Superior temporal gyrus (tissue), 1 donor: ENCODE results near the gene TOM1L2.

Source experiments
- DNase-seq: peaks from one replicate; pipeline ENCODE4 v3.0.0-alpha.2; 2016; ENCODE audit errors: extremely low spot score

Gene TOM1L2

GRCh38 chr17:17899486-17899885 lies 72.7 kb downstream of the TOM1L2 start:
- DNase-seq, result no peak

- no peak for DNase-seq
These were observed 73.5 kb downstream of the TOM1L2 start for GRCh38 chr17:17898673-17899072.

- no peak for DNase-seq
These were observed 74.8 kb downstream of the TOM1L2 start for GRCh38 chr17:17897442-17897841.

GRCh38 chr17:17896746-17897145 lies 75.5 kb downstream of the TOM1L2 start:
- DNase-seq, result no peak

- no peak for DNase-seq
These were observed 78.2 kb downstream of the TOM1L2 start for GRCh38 chr17:17893801-17894644.

DNA sequence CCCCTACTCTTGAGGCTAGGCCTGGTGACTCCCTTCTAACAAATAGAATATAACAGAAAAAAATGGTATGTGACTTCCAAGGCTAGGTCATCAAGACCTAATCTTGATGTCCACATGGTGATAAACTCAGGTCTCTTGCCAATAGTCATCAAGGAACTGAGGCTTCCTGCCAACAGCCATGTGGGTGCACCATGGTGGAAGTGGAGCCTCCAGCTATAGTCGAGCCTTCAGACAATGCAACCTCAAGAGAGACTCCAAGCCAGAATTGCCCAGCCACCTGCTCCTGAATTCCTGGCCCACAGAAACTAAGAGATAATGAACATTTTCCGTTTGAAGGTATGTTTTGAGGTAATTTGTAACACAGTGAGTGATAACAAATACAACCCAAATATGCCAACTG lies 79.5 kb downstream of the TOM1L2 start:
- no peak for DNase-seq

DNA sequence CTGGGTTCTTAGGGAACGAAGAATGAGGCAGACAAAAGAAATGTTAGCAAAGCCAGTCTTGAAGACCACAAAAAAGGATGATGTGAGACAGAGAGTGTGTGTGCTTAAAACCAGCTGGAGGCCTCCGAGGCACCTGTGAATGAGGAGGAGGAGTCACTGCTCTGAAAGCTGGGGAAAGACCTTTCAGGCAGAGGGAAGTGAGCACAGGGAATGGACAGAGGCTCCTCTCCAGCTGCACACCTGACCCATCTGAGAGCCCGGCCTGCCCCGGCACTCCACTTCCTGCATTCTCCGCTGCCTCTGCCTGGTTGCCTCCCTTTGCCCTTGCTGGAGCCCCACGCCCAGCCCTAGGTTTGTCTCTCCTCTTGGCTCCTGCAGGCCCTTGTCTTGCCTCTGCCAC lies 80.2 kb downstream of the TOM1L2 start:
- DNase-seq, result no peak

GRCh38 chr17:17890773-17891759 lies 81.1 kb downstream of the TOM1L2 start:
- DNase-seq, result no peak

DNA sequence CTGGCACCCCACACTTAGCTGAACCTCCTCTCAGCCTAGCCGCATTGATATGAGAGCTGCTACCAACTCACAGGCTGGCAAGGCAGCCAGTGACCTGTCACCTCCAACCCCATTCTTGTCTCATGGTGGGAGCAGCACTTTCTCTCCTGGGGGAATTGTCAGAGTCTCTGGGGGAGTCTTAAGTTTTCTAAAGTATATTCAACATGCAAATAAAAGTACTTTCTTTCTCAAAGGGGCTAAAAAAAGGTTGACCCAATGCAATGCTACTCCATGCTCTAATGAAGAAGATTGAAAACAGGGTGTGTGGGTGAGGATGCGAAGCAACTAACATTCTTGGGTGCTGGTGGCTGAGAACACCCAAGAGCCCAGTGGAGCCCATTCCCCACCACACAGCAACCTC lies 82.3 kb downstream of the TOM1L2 start:
- DNase-seq, result no peak

DNA sequence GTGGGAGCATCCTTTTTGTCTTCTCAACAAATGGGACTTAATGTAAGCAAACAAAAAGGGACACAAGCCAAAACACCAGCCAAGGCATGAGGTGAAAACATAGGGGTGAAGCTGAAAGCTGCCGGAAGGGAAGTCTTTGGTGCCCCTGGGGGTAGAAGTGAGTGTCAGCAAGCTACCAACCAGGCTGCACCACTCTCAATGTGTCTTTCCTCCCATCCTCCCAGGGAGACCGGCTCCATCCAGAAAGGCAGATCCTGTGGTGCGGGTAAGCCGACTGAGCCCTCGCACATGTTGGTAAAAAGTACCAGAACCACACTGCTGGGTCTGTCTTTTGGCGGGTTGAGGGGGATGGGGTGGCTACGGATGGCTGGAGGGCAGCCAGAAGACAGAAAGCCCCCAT lies 83.4 kb downstream of the TOM1L2 start:
- DNase-seq, result no peak

GRCh38 chr17:17888371-17888770 lies 83.8 kb downstream of the TOM1L2 start:
- no peak for DNase-seq

DNA sequence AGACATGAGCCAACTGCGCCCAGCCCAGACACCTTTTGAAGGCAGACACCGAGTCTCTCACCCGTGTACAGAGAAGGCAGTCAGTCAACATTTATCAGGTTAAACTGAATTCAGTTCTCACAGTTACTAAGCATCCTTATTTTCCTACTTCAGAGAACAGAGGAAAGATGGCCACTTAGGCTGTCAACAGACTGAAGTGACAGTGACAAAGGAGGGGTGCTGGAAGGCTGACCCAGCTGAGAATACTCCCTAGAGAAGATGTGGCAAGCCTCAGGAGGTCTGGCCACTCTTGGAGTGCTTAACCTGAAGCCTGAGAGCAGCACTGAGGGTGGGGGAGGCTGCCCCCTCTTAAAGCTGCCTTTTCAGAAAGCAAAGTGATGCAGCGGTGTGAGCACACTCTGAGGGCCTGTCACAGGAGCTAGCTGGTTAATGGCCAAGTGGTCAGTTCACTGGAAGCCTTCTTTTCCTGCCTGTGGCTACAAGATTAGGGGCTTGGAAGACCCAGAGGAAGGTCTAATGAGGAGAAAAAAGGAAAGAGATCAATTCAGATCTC lies 84.4 kb downstream of the TOM1L2 start:
- DNase-seq, result no peak

DNA sequence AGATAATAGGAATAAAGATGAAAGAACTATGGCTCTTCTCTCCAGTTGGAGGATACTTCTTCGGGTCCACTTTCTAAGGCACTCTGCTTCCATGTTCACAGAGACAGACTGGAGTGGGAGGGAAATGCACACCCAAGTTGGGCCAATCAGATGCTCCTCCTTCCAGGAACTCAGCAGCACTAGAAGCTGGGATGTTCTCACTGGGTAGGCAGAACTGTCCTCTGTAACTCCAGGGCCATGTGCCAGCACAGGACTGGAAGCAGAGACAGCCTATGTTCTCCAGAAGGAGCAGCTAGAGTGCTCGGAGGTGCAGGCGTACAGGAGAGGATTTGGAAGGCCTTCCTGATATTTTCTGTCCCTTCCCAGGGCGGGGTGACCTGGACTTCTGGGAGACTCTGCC lies 85.5 kb downstream of the TOM1L2 start:
- no peak for DNase-seq

GRCh38 chr17:17886226-17886625 lies 86.0 kb downstream of the TOM1L2 start:
- no peak for DNase-seq

DNA sequence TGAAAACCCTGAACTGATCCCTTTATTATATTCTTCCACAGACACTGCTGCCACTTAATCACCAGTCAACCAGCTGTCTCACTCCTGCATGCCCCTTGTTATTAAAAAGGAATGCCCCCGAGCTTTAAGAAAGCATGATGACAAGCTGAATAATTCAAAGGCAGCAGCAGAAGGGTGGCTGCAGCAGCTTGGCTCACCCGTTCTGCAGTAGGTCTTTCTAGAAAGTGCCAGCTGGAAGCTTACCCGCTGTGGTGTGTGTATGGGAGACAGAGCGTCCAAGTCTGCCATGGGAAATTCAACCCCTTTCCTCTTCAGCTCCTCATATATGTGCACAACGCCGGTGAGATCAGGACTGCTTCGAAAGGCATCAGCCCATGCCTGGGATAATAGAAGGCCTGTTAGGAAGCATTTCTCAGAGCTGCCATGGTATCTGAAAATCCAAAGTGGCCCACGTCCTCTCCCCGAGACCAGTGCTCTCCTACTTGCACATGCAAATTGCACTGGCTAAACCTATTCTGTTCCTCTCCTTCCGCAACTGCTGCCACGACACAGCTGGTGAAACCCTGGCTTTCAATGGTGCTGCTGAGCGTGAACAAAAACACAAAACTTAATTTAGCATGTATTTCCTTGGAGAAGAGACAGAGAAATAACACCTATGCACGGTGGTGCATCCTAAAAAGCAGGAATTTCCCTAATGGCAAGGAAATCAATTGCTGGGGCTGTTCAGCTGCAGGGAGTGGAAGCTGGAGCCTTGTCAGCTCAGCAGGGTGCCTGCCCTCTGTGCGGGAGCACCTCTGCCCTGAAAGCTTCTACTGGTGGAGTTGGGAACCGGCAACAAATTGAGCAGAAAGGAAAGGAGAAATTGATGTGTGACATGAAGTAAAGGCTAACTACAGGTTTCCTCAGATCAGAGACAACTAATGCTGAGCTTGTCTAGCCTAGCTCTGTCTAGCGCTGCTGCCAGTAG lies 87.5 kb downstream of the TOM1L2 start:
- DNase-seq, result peak; percentile 54

DNA sequence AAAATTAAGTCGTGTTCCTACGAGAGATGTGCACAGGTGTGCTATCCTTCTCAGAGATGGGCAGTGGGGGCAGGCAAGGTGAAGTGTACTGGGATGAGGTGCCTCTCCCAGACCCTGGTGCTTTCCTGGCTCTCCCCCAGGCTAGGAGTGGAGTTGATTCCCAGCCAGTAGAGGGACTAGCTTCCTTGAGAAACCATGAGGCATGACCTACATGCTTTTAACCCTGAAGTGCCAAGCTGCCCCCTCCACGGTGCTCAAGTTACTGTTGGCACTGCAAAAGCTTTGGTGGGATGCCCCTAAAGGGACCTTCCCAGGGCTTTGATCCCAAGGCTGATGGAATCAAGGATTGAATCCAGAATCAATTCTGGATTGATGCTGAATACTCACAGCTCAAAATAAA lies 88.4 kb downstream of the TOM1L2 start:
- no peak for DNase-seq

DNA sequence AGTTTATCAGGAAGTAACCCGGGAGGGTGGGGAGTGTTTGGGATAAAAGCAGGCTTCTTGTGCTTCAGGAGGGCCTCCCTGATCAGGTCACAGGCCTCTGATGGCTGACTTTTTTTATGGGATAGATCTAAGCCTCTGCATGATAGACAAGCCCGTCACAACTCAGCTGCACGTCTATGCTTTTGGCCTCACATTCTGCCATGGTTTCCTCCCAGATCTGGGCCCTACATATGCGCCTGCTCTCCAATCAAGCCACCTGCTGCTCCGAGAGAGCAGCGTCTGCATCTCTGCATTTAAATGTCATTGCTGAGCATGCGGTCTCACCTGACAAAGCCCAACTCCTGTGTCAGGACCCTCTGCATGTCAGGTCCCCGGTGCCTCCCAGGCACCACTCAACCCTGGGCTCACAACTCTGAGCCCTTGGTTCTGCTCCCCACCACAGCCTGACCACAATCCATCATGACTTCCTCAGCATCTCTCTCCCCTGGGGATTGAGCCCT lies 90.1 kb downstream of the TOM1L2 start:
- DNase-seq, result no peak

DNA sequence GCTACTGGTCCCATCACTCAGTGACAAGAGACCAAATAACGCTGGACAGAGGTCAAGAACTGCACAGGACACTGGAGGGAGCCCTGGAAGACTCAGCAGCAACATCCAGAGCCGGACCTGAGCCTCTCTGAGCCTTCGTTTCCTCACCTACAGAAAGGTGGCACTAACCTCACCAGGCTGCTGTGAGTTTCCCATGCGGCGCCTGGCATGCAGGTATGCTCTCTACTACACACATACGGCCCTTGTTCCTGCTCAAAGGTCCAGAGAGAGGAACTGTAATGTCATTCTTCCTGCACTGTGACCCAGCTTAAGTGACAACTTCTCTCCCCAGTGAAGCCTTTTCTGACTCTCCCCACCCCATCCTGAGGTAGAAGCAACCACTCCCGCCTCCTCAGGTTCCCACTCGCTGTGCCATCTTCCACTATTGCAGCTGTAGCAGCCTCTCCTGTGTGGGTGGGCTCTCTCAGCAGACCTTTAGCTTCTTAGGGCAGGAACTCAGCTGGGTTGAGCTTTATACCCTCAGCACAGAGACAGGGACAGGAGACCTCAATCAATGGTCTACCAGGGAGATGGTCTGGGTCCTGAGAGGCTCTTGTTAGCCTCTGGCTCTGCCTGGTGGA lies 91.5 kb downstream of the TOM1L2 start:
- no peak for DNase-seq

DNA sequence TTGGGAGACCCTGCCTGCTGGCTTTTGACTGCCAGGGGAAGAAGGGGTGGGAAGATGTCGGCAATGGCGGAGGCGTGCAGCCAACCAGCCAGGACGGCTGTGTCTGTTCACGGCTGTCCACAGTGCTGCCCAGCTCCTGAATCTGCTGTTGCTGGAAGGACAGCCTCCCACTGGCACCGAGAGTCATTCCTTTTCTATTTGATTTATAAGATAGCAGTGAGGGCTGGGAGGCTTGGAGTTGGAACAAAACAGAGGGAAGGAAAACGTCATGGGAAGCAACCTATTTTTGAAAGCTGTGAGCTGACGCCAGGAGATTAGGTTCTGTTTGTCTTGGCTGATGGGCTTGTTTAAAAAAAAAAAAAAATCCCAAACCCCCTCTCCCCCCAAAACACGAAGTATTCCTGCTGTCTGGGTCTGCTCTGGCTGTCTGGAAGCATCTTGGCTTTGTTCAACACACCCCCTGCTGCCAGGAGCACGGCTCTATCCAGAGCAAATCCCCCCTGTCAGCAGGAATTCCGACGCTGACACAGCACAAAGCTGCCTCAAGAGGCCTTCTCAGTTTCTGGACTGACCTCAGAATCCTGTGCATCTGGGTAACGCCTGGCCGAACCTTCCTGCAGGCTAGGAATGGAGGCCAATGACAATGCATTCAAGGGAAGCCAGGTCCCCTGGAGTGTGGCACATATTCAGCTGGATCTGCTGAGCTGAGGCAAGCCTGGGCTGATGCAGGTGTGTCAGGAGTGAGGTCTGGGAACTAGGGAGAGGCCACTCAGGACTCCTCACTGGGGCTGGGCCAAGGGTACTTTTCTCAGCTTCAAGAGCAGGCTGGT lies 94.5 kb downstream of the TOM1L2 start:
- peak; percentile 48 for DNase-seq
